ENCODE data around the gene PRICKLE2. TPM values are rescaled to one million over a fixed set of nuclear protein-coding genes. Genes with fewer than 3 reads are reported as not detected.

PRICKLE2 gene
- total RNA-seq, 4 donors from 2014 or later = 26.2 to 87.3 (median 47.9) TPM

DNA sequence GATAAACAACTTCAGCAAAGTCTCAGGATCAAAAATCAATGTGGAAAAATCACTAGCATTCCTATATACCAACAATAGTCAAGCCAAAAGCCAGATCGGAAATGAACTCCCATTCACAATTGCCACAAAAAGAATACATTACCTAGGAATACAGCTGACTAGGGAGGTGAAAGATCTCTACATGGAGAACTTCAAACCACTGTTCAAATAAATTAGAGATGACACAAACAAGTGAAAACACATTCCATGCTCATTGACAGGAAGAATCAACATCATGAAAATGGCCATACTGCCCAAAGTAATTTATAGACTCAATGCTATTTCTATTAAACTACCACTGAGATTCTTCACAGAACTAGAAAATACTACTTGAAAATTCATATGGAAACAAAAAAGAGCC lies 107.8 kb downstream of the PRICKLE2 start:
- DNase-seq = no peak
- intact Hi-C loops (cut with DNase I; ENCODE audit: low total_unique reads) = no loop called here
- TF ChIP-seq, protein P1, sequence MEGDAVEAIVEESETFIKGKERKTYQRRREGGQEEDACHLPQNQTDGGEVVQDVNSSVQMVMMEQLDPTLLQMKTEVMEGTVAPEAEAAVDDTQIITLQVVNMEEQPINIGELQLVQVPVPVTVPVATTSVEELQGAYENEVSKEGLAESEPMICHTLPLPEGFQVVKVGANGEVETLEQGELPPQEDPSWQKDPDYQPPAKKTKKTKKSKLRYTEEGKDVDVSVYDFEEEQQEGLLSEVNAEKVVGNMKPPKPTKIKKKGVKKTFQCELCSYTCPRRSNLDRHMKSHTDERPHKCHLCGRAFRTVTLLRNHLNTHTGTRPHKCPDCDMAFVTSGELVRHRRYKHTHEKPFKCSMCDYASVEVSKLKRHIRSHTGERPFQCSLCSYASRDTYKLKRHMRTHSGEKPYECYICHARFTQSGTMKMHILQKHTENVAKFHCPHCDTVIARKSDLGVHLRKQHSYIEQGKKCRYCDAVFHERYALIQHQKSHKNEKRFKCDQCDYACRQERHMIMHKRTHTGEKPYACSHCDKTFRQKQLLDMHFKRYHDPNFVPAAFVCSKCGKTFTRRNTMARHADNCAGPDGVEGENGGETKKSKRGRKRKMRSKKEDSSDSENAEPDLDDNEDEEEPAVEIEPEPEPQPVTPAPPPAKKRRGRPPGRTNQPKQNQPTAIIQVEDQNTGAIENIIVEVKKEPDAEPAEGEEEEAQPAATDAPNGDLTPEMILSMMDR (IDR thresholded peaks at IDR 0.05) = no peak
- TF ChIP-seq POLR2A (IDR thresholded peaks at IDR 0.05) = no peak
- no peaks in the 10 kb centered on the region for H3K27me3 ChIP-seq
- H3K4me1 ChIP-seq = no peaks in the 10 kb centered on the region
- no peak overlapping the region for H3K4me3 ChIP-seq
- H3K36me3 ChIP-seq = no peaks in the 10 kb centered on the region
- H3K27ac ChIP-seq = no peak overlapping the region
- H3K9me3 ChIP-seq = peaks cover 0 to 5% of the 10 kb centered on the region in 2 donors

DNA sequence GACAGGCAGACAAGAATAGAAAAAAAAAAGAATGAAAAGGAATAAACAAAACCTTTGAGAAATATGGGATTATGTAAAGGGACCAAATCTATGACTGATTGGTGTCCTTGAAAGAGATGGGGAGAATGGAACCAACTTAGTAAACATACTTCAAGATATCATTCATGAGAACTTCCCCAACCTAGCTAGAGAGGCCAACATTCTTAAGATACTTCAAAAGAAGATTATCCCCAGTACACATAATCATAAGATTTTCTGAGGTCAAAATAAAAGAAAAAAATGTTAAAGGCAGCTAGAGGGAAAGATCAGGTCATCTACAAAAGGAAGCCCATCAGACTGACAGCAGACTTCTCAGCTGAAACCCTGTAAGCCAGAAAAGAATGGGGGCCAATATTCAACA lies 110.6 kb downstream of the PRICKLE2 start:
- intact Hi-C loops (cut with DNase I; ENCODE audit: low total_unique reads) = no loop called here
- TF ChIP-seq POLR2A (IDR thresholded peaks at IDR 0.05) = no peak
- TF ChIP-seq, protein P1 (IDR thresholded peaks at IDR 0.05) = no peak
- H3K9me3 ChIP-seq = peaks cover 0 to 5% of the 10 kb centered on the region in 2 donors
- H3K27me3 ChIP-seq = no peaks in the 10 kb centered on the region
- no peaks in the 10 kb centered on the region for H3K36me3 ChIP-seq
- no peak overlapping the region for H3K4me3 ChIP-seq
- no peak overlapping the region for H3K27ac ChIP-seq
- DNase-seq = no peak
- H3K4me1 ChIP-seq = no peaks in the 10 kb centered on the region

DNA sequence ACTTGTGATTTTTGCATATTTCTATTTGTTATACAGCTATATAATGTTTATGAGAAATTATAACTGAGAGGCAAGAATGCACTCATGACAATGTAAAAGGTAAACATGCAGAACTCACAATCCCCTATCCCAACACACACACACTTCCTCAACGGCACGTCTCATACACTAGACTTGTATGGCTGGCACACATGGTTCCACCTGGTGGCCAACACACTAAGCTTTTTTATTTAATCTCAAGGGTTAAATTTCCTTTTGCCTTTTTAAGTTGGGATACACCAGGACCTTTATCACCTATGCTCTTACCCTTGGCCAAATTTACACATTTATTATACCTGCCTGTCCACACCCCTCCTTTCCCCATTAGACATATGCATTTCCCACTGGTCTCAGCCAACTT lies 113.4 kb downstream of the PRICKLE2 start:
- H3K4me3 ChIP-seq = no peak overlapping the region
- no peak overlapping the region for H3K27ac ChIP-seq
- intact Hi-C loops (cut with DNase I; ENCODE audit: low total_unique reads) = no loop called here
- peaks cover 0 to 5% of the 10 kb centered on the region in 2 donors for H3K9me3 ChIP-seq
- TF ChIP-seq, protein P1 (IDR thresholded peaks at IDR 0.05) = no peak
- TF ChIP-seq POLR2A (IDR thresholded peaks at IDR 0.05) = no peak
- no peaks in the 10 kb centered on the region for H3K4me1 ChIP-seq
- no peaks in the 10 kb centered on the region for H3K36me3 ChIP-seq
- H3K27me3 ChIP-seq = no peaks in the 10 kb centered on the region
- DNase-seq = no peak

DNA sequence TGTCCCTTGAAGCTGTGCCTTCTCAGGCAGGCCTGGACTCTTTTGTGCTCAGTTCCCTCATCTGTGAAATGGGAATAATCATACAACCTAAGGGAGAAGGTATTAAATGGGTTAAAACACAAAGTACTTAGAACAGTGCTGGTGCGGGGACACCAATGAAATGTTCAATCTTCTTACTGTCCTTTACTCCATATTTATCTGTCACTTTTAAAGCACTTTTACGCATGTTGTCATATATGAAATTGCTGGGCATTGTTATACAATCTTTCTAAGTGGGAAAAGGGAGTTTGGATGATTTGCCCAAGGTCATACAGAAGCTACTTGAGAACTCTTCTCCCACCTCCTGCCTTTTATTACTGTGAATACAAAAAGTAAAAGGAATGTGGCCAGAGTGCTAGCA lies 114.2 kb downstream of the PRICKLE2 start:
- no peak for DNase-seq
- H3K9me3 ChIP-seq = peaks cover 0 to 5% of the 10 kb centered on the region in 2 donors
- no peak overlapping the region for H3K27ac ChIP-seq
- H3K27me3 ChIP-seq = no peaks in the 10 kb centered on the region
- H3K4me1 ChIP-seq = no peaks in the 10 kb centered on the region
- no peaks in the 10 kb centered on the region for H3K36me3 ChIP-seq
- TF ChIP-seq, protein P1 (IDR thresholded peaks at IDR 0.05) = no peak
- TF ChIP-seq POLR2A (IDR thresholded peaks at IDR 0.05) = no peak
- intact Hi-C loops (cut with DNase I; ENCODE audit: low total_unique reads) = no loop called here
- no peak overlapping the region for H3K4me3 ChIP-seq

DNA sequence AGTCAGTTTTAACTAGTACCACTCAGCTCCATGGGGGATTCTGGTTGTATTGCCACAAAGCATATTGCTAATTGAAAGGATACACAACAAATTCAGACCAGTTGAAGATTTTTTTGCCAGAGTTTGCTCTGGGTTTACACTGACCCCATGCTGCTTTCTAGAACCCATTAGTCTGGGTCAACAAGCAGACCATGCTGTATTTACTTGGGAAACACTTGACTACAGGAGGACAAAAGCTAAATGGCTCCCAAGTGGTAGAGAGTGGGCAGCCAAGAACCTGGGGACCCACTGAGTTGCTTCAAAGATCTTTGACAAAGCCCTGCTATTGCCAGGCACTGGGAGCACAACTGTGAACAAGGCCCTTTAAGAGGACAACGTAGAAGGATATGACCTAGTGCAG lies 115.2 kb downstream of the PRICKLE2 start:
- intact Hi-C loops (cut with DNase I; ENCODE audit: low total_unique reads) = no loop called here
- no peaks in the 10 kb centered on the region for H3K36me3 ChIP-seq
- H3K4me1 ChIP-seq = peaks cover 2 to 4% of the 10 kb centered on the region in 2 donors
- no peak overlapping the region for H3K4me3 ChIP-seq
- peaks cover 0 to 5% of the 10 kb centered on the region in 2 donors for H3K9me3 ChIP-seq
- H3K27me3 ChIP-seq = no peaks in the 10 kb centered on the region
- no peak for DNase-seq
- TF ChIP-seq POLR2A (IDR thresholded peaks at IDR 0.05) = no peak
- TF ChIP-seq, protein P1 (IDR thresholded peaks at IDR 0.05) = no peak
- no peak overlapping the region for H3K27ac ChIP-seq
